ENCODE results near the gene PTPN4.

The PTPN4 gene

GRCh38 chr2:119809339-119810048 is 49.8 kb downstream of the PTPN4 start:
- no peak for DNase-seq

GRCh38 chr2:119810049-119810630 is 50.4 kb downstream of the PTPN4 start:
- DNase-seq, result no peak

- DNase-seq, result no peak
Observed at GRCh38 chr2:119814216-119814615, 54.5 kb downstream of the PTPN4 start.

- no peak for DNase-seq
Observed at GRCh38 chr2:119818792-119819191, 59.1 kb downstream of the PTPN4 start.

- no peak for DNase-seq
Observed at GRCh38 chr2:119819846-119820245, 60.1 kb downstream of the PTPN4 start.

GRCh38 chr2:119820275-119820674 is 60.6 kb downstream of the PTPN4 start:
- no peak for DNase-seq

- peak; percentile 2 for DNase-seq
Observed at GRCh38 chr2:119821266-119821665, 61.5 kb downstream of the PTPN4 start.

- peak; percentile 9 for DNase-seq
Observed at GRCh38 chr2:119823734-119824334, 64.1 kb downstream of the PTPN4 start.

- peak; percentile 42 for DNase-seq
Observed at GRCh38 chr2:119826370-119826961, 66.7 kb downstream of the PTPN4 start.

GRCh38 chr2:119827866-119828507 is 68.3 kb downstream of the PTPN4 start:
- DNase-seq, result no peak

GRCh38 chr2:119836455-119837142 is 76.9 kb downstream of the PTPN4 start:
- no peak for DNase-seq

- DNase-seq, result no peak
Observed at GRCh38 chr2:119837350-119837749, 77.6 kb downstream of the PTPN4 start.

GRCh38 chr2:119837759-119838158 is 78.0 kb downstream of the PTPN4 start:
- no peak for DNase-seq

- DNase-seq, result no peak
Observed at GRCh38 chr2:119838179-119838578, 78.5 kb downstream of the PTPN4 start.

- no peak for DNase-seq
Observed at GRCh38 chr2:119841550-119841949, 81.8 kb downstream of the PTPN4 start.

GRCh38 chr2:119846021-119846420 is 86.3 kb downstream of the PTPN4 start:
- DNase-seq, result no peak

GRCh38 chr2:119849838-119850565 is 90.3 kb downstream of the PTPN4 start:
- DNase-seq, result no peak

- DNase-seq, result no peak
Observed at GRCh38 chr2:119852214-119852613, 92.5 kb downstream of the PTPN4 start.

GRCh38 chr2:119853777-119854399 is 94.2 kb downstream of the PTPN4 start:
- no peak for DNase-seq

GRCh38 chr2:119856469-119856901 is 96.8 kb downstream of the PTPN4 start:
- DNase-seq, result no peak

GRCh38 chr2:119857742-119858141 is 98.0 kb downstream of the PTPN4 start:
- no peak for DNase-seq

- DNase-seq, result no peak
Observed at GRCh38 chr2:119859528-119859927, 99.8 kb downstream of the PTPN4 start.

All from CD4-positive, alpha-beta T cell treated with Interferon gamma for 1 hour (primary cell).